Transverse colon (tissue), 4 donors: Measurements from ENCODE around the gene DCAF17. TPM values are rescaled to one million over a fixed set of nuclear protein-coding genes. Genes with fewer than 3 reads are reported as not detected.
A peak's percentile ranks its signal among the peaks of the same experiment; 100 is the strongest.
"Not testable (repeated sequence)": the region's sequence is repeated elsewhere in the genome, so short reads cannot be mapped to it uniquely, and the experiment has no call there.

Experiments
- DNase-seq: peaks from one replicate; pipeline ENCODE4 v3.0.0-alpha.2; 2019
- H3K27ac ChIP-seq, 4 donors: fragments of 200-600 bp; sonication (generic); 2 replicates each; pipeline ENCODE4 v1.5.1; 2016 to 2018; ENCODE audit warnings: inconsistent platforms in 4 of 4
- H3K27me3 ChIP-seq: fragments of 200-600 bp; sonication (generic); 2 replicates; pipeline ENCODE4 v1.5.1; 2017; ENCODE audit warnings: inconsistent platforms
- H3K36me3 ChIP-seq, 4 donors: fragments of 200-600 bp; sonication (generic); 2 replicates each; pipeline ENCODE4 v1.5.1; 2017 to 2019; ENCODE audit warnings: inconsistent platforms in 4 of 4
- H3K4me1 ChIP-seq, 4 donors: fragments of 200-600 bp; sonication (generic); 2 replicates each; pipeline ENCODE4 v1.5.1; 2017 to 2020; ENCODE audit warnings: inconsistent platforms in 4 of 4
- H3K4me3 ChIP-seq, 4 donors: fragments of 200-600 bp; sonication (generic); 1 replicate in 1 of 4; 2 replicates in 3 of 4; pipeline versions ENCODE4 v1.5.1 to v1.6.1; 2017 to 2019; ENCODE audit warnings: inconsistent platforms in 4 of 4
- H3K9me3 ChIP-seq, 2 donors: fragments of 200-600 bp; sonication (generic); 2 replicates each; pipeline ENCODE4 v1.5.1; 2017 to 2019; ENCODE audit warnings: inconsistent platforms in 2 of 2
- EP300 ChIP-seq: sonication (generic); formaldehyde crosslinking; IDR thresholded peaks from one replicate; pipeline ENCODE4 v1.6.1; 2017; ENCODE audit warnings: antibody characterized with exemption, low read depth
- POLR2A ChIP-seq: fragments of 450-650 bp; IDR thresholded peaks from one replicate; pipeline ENCODE4 v1.6.1; 2016; ENCODE audit warnings: antibody characterized with exemption, mild to moderate bottlenecking, moderate library complexity
- POLR2AphosphoS5 ChIP-seq, 3 donors: sonication (generic); formaldehyde crosslinking; IDR thresholded peaks; one replicate each; pipeline ENCODE4 v1.6.1; 2016; ENCODE audit warnings: antibody characterized with exemption in 3 of 3
- WGBS, 2 donors: methylation state at CpG; one replicate each; pipeline ENCODE4 v1.1.5; 2018; ENCODE audit warnings: low coverage in 1 of 2; 5-methylcytosine and 5-hydroxymethylcytosine counted together
- in situ Hi-C, 4 donors: fragments of 200-750 bp; cut with MboI; loops; one replicate each; pipeline versions ENCODE4 v1.15.0 to v1.15.1; 2017; ENCODE audit warnings: low sequenced_read_pairs in 3 of 4, low pct_ligation_motif_present in 1 of 4, low pct_unique_long_range_greater_than_20kb in 1 of 4
- intact Hi-C: fragments of 100-400 bp; cut with DNase I; formaldehyde crosslinking; loops from one replicate; pipeline ENCODE4 v1.15.1; 2023; ENCODE audit warnings: low total_unique reads
- total RNA-seq, 4 donors: library from RNA; depleted of rRNA; stranded (reverse); fragments of >200 nt; gene quantifications; one replicate each; pipeline ENCODE4 v1.1.0, GENCODE V29; 2016
- TF ChIP-seq, protein P1 (sequence below), 5 experiments: fragments of 200-600 bp in 3 of 5; fragments of 450-650 bp in 2 of 5; sonication (generic) in 3 of 5; IDR thresholded peaks; 1 replicate in 2 of 5; 2 replicates in 3 of 5; pipeline ENCODE4 v1.5.1; 2016 to 2017; ENCODE audit warnings: antibody characterized with exemption in 5 of 5, inconsistent platforms in 3 of 5, mild to moderate bottlenecking in 2 of 5, moderate library complexity in 1 of 5

The DCAF17 gene
- total RNA-seq, 4 donors from 2014 or later = 6.2 to 24.7 (median 19.2) TPM

DNA sequence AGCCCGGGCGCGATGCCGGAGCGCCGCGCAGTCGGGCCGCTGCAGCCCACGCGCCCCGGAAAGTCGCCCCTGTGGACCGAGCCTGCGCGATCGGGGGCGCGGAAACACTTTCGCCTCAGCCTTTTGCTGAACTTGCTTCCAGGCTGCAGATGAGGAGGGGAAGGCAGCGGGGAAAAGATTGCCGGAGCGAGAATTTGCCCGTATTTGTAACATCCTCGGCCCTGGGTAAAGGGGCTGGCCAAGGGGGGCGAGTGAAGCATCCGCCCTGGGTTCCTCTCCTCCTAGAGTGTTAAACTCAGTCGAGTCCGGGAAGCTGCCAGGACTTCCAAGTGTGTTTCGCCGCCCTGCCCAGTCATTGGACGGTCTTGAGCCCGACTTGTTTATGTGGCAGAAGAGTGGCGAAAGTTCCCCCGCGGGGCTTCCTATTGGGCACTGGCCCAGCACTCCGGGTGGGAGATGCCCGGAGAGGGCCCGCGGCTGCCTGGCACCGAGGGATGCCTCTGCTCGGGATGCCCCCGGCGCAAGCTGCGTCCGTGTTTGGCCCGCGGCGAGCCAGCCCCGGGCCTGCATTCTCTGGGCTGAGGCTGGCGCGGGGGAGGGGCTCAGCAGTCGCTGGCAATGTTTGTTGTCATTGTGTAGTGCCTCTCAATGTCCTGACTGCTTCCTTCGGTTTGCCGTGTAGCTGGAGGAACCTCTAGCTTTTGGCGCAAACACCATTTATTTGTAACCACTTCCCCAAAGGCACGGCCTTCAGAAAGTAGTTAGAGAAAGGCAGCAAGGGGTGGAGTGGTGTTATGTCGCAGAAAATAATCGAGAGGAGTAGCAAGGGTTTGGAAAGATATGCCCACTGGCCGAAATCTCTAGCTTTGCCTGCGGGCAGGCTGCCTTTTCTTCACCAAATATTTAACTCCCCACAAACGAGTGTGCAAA is 89.3 kb downstream of the DCAF17 start:
- intact Hi-C loops = loop anchor here (10.0 kb wide), 1 partner anchor 89 kb away; the partner anchor contains the start of genes DCAF17 and METTL8
- Histone ChIP-seq H3K27me3 (peaks cover 9% of the 10 kb centered on the region), H3K9me3 (no peaks in the 10 kb centered on the region), H3K36me3 (no peaks in the 10 kb centered on the region), H3K4me1 (peaks cover 0 to 21% (median 5%) of the 10 kb centered on the region in 4 donors), H3K4me3 (peak overlapping the region; percentile 48 to 83 (median 76)), H3K27ac (peak overlapping the region; percentile 87 to 95 (median 87))
- DNase-seq = peak; percentile 71
- 2% methylated on average over 11 to 45 of the region's 62 CpGs for WGBS, 2 donors
- in situ Hi-C loops = no loop called here
- TF ChIP-seq EP300 (no peak), POLR2A (peak; percentile 47), POLR2AphosphoS5 (IDR thresholded peaks at IDR 0.05) (peak; percentile 38 to 50 (median 46))
- TF ChIP-seq, protein P1, sequence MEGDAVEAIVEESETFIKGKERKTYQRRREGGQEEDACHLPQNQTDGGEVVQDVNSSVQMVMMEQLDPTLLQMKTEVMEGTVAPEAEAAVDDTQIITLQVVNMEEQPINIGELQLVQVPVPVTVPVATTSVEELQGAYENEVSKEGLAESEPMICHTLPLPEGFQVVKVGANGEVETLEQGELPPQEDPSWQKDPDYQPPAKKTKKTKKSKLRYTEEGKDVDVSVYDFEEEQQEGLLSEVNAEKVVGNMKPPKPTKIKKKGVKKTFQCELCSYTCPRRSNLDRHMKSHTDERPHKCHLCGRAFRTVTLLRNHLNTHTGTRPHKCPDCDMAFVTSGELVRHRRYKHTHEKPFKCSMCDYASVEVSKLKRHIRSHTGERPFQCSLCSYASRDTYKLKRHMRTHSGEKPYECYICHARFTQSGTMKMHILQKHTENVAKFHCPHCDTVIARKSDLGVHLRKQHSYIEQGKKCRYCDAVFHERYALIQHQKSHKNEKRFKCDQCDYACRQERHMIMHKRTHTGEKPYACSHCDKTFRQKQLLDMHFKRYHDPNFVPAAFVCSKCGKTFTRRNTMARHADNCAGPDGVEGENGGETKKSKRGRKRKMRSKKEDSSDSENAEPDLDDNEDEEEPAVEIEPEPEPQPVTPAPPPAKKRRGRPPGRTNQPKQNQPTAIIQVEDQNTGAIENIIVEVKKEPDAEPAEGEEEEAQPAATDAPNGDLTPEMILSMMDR (IDR thresholded peaks at IDR 0.05) = no peak

DNA sequence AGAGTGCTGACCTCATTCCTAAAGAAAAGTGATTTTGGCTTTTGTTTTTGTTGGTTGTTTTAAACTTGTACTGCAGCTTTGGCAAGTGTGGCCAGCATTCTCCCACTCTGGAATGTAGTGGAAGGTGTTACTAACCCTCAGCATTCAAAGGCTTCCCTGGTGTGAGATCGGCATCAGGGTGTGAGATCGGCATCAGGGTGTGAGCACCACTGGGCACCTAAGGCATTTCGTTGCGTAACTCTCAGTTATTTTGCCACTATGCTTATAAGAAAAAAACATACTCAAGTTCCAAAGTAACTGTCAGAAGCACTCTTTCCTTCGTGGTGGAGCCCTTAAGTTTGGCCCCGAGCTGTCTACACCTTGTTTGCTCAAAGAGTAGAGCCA is 90.0 kb downstream of the DCAF17 start:
- WGBS, 2 donors = 26 to 46% methylated on average over 4 to 6 of the region's 6 CpGs
- intact Hi-C loops (loop anchor here (10.0 kb wide), 1 partner anchor 89 kb away; the partner anchor contains the start of genes DCAF17 and METTL8), in situ Hi-C loops (no loop called here)
- H3K4me1 ChIP-seq = peaks cover 0 to 21% (median 5%) of the 10 kb centered on the region in 4 donors
- no peaks in the 10 kb centered on the region for H3K9me3 ChIP-seq
- peak overlapping the region; percentile 87 to 95 (median 87) for H3K27ac ChIP-seq
- TF ChIP-seq, protein P1 (IDR thresholded peaks at IDR 0.05) = no peak
- TF ChIP-seq EP300 (no peak), POLR2A (no peak), POLR2AphosphoS5 (IDR thresholded peaks at IDR 0.05) (no peak)
- no peak for DNase-seq
- H3K27me3 ChIP-seq = peaks cover 9% of the 10 kb centered on the region
- peak overlapping the region in 3 of 4 donors; percentile 48 to 83 (median 69) for H3K4me3 ChIP-seq
- no peaks in the 10 kb centered on the region for H3K36me3 ChIP-seq

DNA sequence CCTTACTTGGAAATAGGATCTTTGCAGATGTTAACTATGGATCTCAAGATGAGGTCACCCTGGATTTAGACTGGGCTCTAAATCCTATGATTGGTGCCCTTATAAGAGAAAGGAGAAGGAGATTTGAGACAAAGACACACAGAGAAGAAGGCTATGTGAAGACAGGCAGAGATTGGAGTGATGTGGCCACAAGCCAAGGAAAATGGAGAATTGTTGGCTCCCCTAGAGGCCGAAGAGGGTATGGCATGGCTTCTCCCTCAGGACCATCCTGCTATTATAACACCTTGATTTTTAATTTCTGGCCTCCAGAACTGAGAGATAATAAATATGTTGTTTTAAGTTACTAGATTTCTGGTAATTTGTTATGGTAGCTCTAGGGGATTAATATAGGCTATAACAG is 95.9 kb downstream of the DCAF17 start:
- Histone ChIP-seq H3K9me3 (no peaks in the 10 kb centered on the region), H3K4me3 (no peak overlapping the region), H3K4me1 (peaks cover 0 to 16% (median 0%) of the 10 kb centered on the region in 4 donors), H3K36me3 (no peaks in the 10 kb centered on the region), H3K27ac (no peak overlapping the region), H3K27me3 (no peaks in the 10 kb centered on the region)
- TF ChIP-seq EP300 (no peak), POLR2AphosphoS5 (IDR thresholded peaks at IDR 0.05) (no peak), POLR2A (no peak)
- TF ChIP-seq, protein P1 (IDR thresholded peaks at IDR 0.05) = peak; percentile 22 to 47 (median 37)
- WGBS, 2 donors = 75 to 82% methylated on average over 1 of the region's 1 CpG
- in situ Hi-C loops (no loop called here), intact Hi-C loops (loop anchor here (10.0 kb wide), 1 partner anchor 95 kb away; the partner anchor contains the start of genes DCAF17 and METTL8)
- DNase-seq = no peak

DNA sequence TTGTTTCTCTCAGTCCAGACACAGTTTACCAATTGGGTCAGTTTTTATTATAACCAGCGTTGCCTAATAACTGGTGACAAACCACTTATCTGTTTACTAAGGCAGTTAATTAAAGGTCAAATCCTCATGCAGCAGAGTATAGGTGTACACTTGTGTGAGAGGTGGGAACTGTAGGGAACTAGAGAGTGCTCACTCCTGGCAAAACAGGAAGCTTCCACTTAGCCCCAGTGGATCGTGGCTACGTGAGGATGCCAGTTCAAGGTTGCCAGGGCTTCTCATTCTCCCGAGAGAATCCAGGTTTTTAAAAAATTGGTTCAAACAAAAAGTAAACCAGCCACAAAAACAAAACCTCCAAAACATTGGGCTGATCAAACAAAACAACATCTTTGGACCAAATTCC is 96.4 kb downstream of the DCAF17 start:
- Histone ChIP-seq H3K9me3 (no peaks in the 10 kb centered on the region), H3K4me3 (no peak overlapping the region), H3K27ac (peak overlapping the region in 1 of 4 donors; percentile 32), H3K27me3 (no peaks in the 10 kb centered on the region), H3K4me1 (peaks cover 0 to 14% (median 0%) of the 10 kb centered on the region in 4 donors), H3K36me3 (no peaks in the 10 kb centered on the region)
- 80 to 92% methylated on average over 4 of the region's 4 CpGs for WGBS, 2 donors
- intact Hi-C loops = no loop called here
- in situ Hi-C loops = no loop called here
- no peak for TF ChIP-seq POLR2AphosphoS5 (IDR thresholded peaks at IDR 0.05)
- TF ChIP-seq, protein P1 (IDR thresholded peaks at IDR 0.05) = no peak
- DNase-seq = no peak

DNA sequence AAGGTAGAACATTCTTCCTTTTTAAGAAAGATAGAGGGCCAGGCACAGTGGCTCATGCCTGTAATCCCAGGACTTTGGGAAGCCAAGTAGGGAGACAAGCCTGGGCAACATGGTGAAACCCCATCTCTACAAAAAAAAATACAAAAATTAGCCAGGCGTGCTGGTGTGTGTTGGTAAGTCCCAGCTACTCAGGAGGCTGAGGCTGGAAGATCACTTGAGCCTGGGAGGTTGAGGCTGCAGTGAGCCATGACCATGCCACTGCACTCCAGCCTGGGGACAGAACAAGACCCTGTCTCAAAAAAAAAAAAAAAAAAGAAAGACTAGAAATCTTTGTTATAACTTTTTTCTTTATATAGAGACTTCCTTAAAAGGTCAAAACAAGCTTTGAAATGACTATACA is 96.8 kb downstream of the DCAF17 start:
- DNase-seq, H3K27me3 ChIP-seq, H3K9me3 ChIP-seq, H3K4me3 ChIP-seq, in situ Hi-C loops, intact Hi-C loops, H3K36me3 ChIP-seq: not testable (repeated sequence)
- WGBS, 2 donors = 42 to 73% methylated on average over 1 of the region's 1 CpG
- Histone ChIP-seq H3K4me1 (peaks cover 0 to 14% (median 0%) of the 10 kb centered on the region in 4 donors), H3K27ac (peak overlapping the region in 1 of 4 donors; percentile 32)
